Testis (tissue), 3 donors: Measurements from ENCODE around the gene SNRPD1. TPM values are rescaled to one million over a fixed set of nuclear protein-coding genes. Genes with fewer than 3 reads are reported as not detected.

Experiments used
- DNase-seq: peaks from one replicate; pipeline ENCODE4 v3.0.0-alpha.2; 2019
- H3K27ac ChIP-seq, 2 donors: fragments of 200-600 bp; sonication (generic); one replicate each; pipeline ENCODE4 v1.5.1; 2019
- H3K27me3 ChIP-seq: fragments of 200-600 bp; sonication (generic); one replicate; pipeline ENCODE4 v1.5.1; 2019
- H3K36me3 ChIP-seq: fragments of 200-600 bp; sonication (generic); one replicate; pipeline ENCODE4 v1.5.1; 2017; ENCODE audit warnings: low read depth; ENCODE audit errors: missing control alignments
- H3K4me1 ChIP-seq: fragments of 200-600 bp; sonication (generic); one replicate; pipeline ENCODE4 v1.5.1; 2019
- H3K4me3 ChIP-seq, 2 donors: fragments of 200-600 bp; sonication (generic); one replicate each; pipeline ENCODE4 v1.5.1; 2017 to 2019
- H3K9me3 ChIP-seq: fragments of 200-600 bp; sonication (generic); one replicate; pipeline ENCODE4 v1.5.1; 2017
- CTCF ChIP-seq, 3 experiments: fragments of 450-650 bp in 2 of 3; fragments of 200-600 bp in 1 of 3; sonication (generic) in 1 of 3; IDR thresholded peaks; one replicate each; pipeline ENCODE4 v1.5.1; 2016 to 2019; ENCODE audit warnings: antibody characterized with exemption in 3 of 3, mild to moderate bottlenecking in 2 of 3, moderate library complexity in 1 of 3
- POLR2A ChIP-seq: fragments of 450-650 bp; IDR thresholded peaks from one replicate; pipeline ENCODE4 v1.6.1; 2017; ENCODE audit warnings: antibody characterized with exemption, mild to moderate bottlenecking, moderate library complexity
- WGBS, 2 donors: methylation state at CpG; one replicate each; pipeline ENCODE4 v1.1.5; 2018; 5-methylcytosine and 5-hydroxymethylcytosine counted together
- intact Hi-C: fragments of 100-400 bp; cut with DNase I; formaldehyde crosslinking; loops from one replicate; pipeline ENCODE4 v1.15.1; 2023; ENCODE audit warnings: low total_unique reads
- polyA plus RNA-seq: library from polyadenylated mRNA; stranded (reverse); fragments of 350-450 nt; fragmentation: Illumina TruSeq; extraction: RNeasy Lipid Tissue Mini Kit (QIAGEN cat#74804); gene quantifications from one replicate; pipeline ENCODE4 v1.2.3, GENCODE V29; 2014; ENCODE audit warnings: low read depth, low replicate concordance; ENCODE audit not compliant: insufficient read depth
- total RNA-seq, 2 donors: library from RNA; depleted of rRNA; stranded (reverse); fragments of >200 nt; gene quantifications; one replicate each; pipeline ENCODE4 v1.2.3, GENCODE V29; 2016

Gene SNRPD1
- total and polyA plus RNA-seq, 3 donors from 2014 or later: 12.4 to 101 (median 18.0) TPM

- Histone ChIP-seq H3K4me3 (no peak overlapping the region), H3K9me3 (no peaks in the 10 kb centered on the region), H3K27me3 (no peaks in the 10 kb centered on the region), H3K36me3 (no peaks in the 10 kb centered on the region), H3K27ac (no peak overlapping the region), H3K4me1 (peaks cover 3% of the 10 kb centered on the region)
- 75 to 79% methylated on average over 3 of the region's 7 CpGs for WGBS, 2 donors
- no peak for DNase-seq
- intact Hi-C loops: no loop called here
- TF ChIP-seq POLR2A (no peak), CTCF (IDR thresholded peaks at IDR 0.05) (no peak)
Observed at GRCh38 chr18:21593540-21594257, 18.4 kb upstream of the SNRPD1 start.

GRCh38 chr18:21597620-21598019 lies 14.5 kb upstream of the SNRPD1 start:
- no peak for TF ChIP-seq POLR2A
- TF ChIP-seq CTCF (IDR thresholded peaks at IDR 0.05): no peak
- Histone ChIP-seq H3K27ac (no peak overlapping the region), H3K4me1 (peaks cover 3% of the 10 kb centered on the region), H3K27me3 (no peaks in the 10 kb centered on the region), H3K4me3 (no peak overlapping the region), H3K36me3 (no peaks in the 10 kb centered on the region), H3K9me3 (no peaks in the 10 kb centered on the region)
- no peak for DNase-seq
- intact Hi-C loops: no loop called here
- 55 to 68% methylated on average over 1 of the region's 1 CpG for WGBS, 2 donors

GRCh38 chr18:21598726-21599584 lies 13.2 kb upstream of the SNRPD1 start:
- no peaks in the 10 kb centered on the region for H3K27me3 ChIP-seq
- WGBS, 2 donors: 32 to 40% methylated on average over 18 of the region's 18 CpGs
- TF ChIP-seq CTCF (IDR thresholded peaks at IDR 0.05) (no peak), POLR2A (no peak)
- H3K36me3 ChIP-seq: no peaks in the 10 kb centered on the region
- no peaks in the 10 kb centered on the region for H3K9me3 ChIP-seq
- peak overlapping the region; percentile 98 to 99 for H3K27ac ChIP-seq
- intact Hi-C loops: no loop called here
- H3K4me3 ChIP-seq: peak overlapping the region; percentile 92 to 95
- peaks cover 3% of the 10 kb centered on the region for H3K4me1 ChIP-seq
- peak; percentile 80 for DNase-seq

- Histone ChIP-seq H3K4me3 (peak overlapping the region; percentile 92 to 95), H3K4me1 (peaks cover 3% of the 10 kb centered on the region), H3K9me3 (no peaks in the 10 kb centered on the region), H3K36me3 (no peaks in the 10 kb centered on the region), H3K27ac (peak overlapping the region; percentile 98 to 99), H3K27me3 (no peaks in the 10 kb centered on the region)
- no peak for TF ChIP-seq POLR2A
- TF ChIP-seq CTCF (IDR thresholded peaks at IDR 0.05): no peak
- 0 to 1% methylated on average over 32 to 67 of the region's 67 CpGs for WGBS, 2 donors
- no peak for DNase-seq
- intact Hi-C loops: no loop called here
Observed at GRCh38 chr18:21599585-21600525, 12.3 kb upstream of the SNRPD1 start.
